ENCODE results near the gene CPEB2.

CPEB2 gene

DNA sequence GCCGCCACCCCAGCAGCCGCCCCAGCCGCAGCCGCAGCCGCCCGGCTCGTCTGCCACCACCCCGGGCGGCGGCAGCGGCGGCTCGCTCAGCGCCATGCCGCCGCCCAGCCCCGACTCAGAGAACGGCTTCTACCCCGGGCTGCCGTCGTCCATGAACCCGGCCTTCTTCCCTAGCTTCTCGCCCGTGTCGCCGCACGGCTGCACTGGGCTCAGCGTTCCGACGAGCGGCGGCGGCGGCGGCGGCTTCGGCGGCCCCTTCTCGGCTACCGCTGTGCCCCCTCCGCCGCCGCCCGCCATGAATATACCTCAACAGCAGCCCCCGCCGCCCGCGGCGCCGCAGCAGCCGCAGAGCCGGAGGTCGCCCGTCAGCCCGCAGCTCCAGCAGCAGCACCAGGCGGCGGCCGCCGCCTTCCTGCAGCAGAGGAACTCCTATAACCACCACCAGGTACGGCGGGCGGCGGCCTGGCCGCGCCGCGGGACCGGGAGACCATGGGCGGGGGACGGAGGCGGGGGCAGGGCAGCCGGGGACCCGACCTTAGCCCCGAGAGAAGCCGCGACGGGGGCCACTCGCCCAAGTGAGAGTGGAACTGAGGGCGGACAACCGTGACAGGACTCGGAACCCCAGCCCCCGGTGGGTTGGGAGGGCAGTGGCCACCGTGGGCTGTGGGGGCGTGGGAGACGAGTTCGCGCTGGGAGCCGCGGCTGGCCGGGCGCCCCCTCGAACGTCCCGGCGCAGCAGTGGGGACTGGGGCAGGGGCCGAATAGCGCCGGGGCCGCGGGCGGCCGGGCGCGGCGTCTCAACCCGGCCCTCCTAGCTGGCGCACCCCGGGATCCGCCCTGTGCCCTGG is 1.8 kb downstream of the CPEB2 start:
- peak; percentile 0; the same call in 2 of the 3 replicates for ATAC-seq
- no peak for TF ChIP-seq ZFP3 (CRISPR knock-in tag; IDR thresholded peaks at IDR 0.05)
- no peak for TF ChIP-seq CSDC2 (CRISPR knock-in tag; IDR thresholded peaks at IDR 0.05)
- TF ChIP-seq, protein P1, sequence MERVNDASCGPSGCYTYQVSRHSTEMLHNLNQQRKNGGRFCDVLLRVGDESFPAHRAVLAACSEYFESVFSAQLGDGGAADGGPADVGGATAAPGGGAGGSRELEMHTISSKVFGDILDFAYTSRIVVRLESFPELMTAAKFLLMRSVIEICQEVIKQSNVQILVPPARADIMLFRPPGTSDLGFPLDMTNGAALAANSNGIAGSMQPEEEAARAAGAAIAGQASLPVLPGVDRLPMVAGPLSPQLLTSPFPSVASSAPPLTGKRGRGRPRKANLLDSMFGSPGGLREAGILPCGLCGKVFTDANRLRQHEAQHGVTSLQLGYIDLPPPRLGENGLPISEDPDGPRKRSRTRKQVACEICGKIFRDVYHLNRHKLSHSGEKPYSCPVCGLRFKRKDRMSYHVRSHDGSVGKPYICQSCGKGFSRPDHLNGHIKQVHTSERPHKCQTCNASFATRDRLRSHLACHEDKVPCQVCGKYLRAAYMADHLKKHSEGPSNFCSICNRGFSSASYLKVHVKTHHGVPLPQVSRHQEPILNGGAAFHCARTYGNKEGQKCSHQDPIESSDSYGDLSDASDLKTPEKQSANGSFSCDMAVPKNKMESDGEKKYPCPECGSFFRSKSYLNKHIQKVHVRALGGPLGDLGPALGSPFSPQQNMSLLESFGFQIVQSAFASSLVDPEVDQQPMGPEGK (CRISPR knock-in tag; IDR thresholded peaks at IDR 0.05; ENCODE audit: borderline replicate concordance): no peak
- TF ChIP-seq ZNF565 (CRISPR knock-in tag; conservative IDR thresholded peaks at IDR 0.05; ENCODE audit: low read depth): no peak
- no peak for TF ChIP-seq TCF4 (CRISPR knock-in tag; IDR thresholded peaks at IDR 0.05; ENCODE audit: borderline replicate concordance)
- TF ChIP-seq BACH2 (CRISPR knock-in tag; IDR thresholded peaks at IDR 0.05; ENCODE audit: borderline replicate concordance): no peak

DNA sequence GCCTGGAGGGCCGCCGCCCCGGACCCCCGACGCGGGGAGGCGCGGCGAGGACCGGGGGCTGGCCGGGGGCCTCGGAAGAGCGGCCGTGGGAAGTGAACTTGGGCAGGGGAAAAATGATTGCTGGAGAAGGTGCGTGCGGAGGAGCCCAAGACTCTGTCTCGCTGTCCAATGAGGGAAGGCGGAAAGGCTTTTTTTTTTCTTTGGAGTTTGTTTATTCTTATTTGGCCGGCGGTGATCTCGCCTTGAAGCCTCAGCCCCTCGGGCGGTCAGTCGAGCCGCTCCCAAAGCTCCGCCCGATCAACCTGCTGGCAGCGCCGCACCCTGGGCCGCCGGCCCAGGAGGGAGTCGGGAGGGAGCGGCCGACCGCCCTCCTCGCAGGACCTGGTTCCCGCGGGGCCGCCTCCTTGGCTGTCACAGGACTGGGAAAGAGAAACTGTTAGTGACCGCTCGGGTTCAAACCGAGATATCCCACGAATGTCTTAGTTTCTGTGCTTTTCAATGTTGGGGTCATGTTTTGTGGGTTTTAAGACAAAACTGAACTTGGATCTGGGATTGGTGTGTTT is 2.5 kb downstream of the CPEB2 start:
- TF ChIP-seq PPARA (CRISPR knock-in tag; IDR thresholded peaks at IDR 0.05; ENCODE audit: borderline replicate concordance) (no peak), GLIS3 (CRISPR knock-in tag; IDR thresholded peaks at IDR 0.05) (no peak), ZFP30 (CRISPR knock-in tag; IDR thresholded peaks at IDR 0.05) (no peak), ZNF8 (CRISPR knock-in tag; IDR thresholded peaks at IDR 0.05) (no peak), ZNF70 (CRISPR knock-in tag; IDR thresholded peaks at IDR 0.05) (no peak)
- ATAC-seq: peak; percentile 5

GRCh38 chr4:15005474-15006115 is 3.3 kb downstream of the CPEB2 start:
- ATAC-seq: no peak
- TF ChIP-seq, protein P2, sequence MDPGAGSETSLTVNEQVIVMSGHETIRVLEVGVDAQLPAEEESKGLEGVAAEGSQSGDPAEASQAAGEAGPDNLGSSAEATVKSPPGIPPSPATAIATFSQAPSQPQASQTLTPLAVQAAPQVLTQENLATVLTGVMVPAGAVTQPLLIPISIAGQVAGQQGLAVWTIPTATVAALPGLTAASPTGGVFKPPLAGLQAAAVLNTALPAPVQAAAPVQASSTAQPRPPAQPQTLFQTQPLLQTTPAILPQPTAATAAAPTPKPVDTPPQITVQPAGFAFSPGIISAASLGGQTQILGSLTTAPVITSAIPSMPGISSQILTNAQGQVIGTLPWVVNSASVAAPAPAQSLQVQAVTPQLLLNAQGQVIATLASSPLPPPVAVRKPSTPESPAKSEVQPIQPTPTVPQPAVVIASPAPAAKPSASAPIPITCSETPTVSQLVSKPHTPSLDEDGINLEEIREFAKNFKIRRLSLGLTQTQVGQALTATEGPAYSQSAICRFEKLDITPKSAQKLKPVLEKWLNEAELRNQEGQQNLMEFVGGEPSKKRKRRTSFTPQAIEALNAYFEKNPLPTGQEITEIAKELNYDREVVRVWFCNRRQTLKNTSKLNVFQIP (CRISPR knock-in tag; IDR thresholded peaks at IDR 0.05; ENCODE audit: borderline replicate concordance, low read depth): no peak
- TF ChIP-seq TCF4 (CRISPR knock-in tag; IDR thresholded peaks at IDR 0.05; ENCODE audit: borderline replicate concordance) (no peak), ZNF8 (CRISPR knock-in tag; IDR thresholded peaks at IDR 0.05) (no peak), ZFP30 (CRISPR knock-in tag; IDR thresholded peaks at IDR 0.05) (no peak), ZNF70 (CRISPR knock-in tag; IDR thresholded peaks at IDR 0.05) (no peak), OSR1 (CRISPR knock-in tag; IDR thresholded peaks at IDR 0.05) (no peak), RARB (CRISPR knock-in tag; IDR thresholded peaks at IDR 0.05) (no peak), CSRNP3 (CRISPR knock-in tag; IDR thresholded peaks at IDR 0.05) (no peak), TOX (CRISPR knock-in tag; IDR thresholded peaks at IDR 0.05; ENCODE audit: borderline replicate concordance) (no peak), ZNF565 (CRISPR knock-in tag; conservative IDR thresholded peaks at IDR 0.05; ENCODE audit: low read depth) (no peak), GLIS3 (CRISPR knock-in tag; IDR thresholded peaks at IDR 0.05) (no peak)
- TF ChIP-seq, protein P1 (CRISPR knock-in tag; IDR thresholded peaks at IDR 0.05; ENCODE audit: borderline replicate concordance): no peak
- TF ChIP-seq, protein P3, sequence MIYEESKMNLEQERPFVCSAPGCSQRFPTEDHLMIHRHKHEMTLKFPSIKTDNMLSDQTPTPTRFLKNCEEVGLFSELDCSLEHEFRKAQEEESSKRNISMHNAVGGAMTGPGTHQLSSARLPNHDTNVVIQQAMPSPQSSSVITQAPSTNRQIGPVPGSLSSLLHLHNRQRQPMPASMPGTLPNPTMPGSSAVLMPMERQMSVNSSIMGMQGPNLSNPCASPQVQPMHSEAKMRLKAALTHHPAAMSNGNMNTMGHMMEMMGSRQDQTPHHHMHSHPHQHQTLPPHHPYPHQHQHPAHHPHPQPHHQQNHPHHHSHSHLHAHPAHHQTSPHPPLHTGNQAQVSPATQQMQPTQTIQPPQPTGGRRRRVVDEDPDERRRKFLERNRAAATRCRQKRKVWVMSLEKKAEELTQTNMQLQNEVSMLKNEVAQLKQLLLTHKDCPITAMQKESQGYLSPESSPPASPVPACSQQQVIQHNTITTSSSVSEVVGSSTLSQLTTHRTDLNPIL (CRISPR knock-in tag; IDR thresholded peaks at IDR 0.05; ENCODE audit: low read depth): no peak

Measured in SK-N-SH treated with all-trans-retinoic acid at 6 μM for 48 hours (cell line).